Upper lobe of left lung (tissue), 4 donors: ENCODE data around the gene CCDC61.

Source experiments
- CTCF ChIP-seq, 6 experiments: fragments of 450-650 bp in 4 of 6; fragments of 200-600 bp in 2 of 6; sonication (generic) in 2 of 6; IDR thresholded peaks; one replicate each; pipeline ENCODE4 v1.5.1; 2016 to 2019; ENCODE audit warnings: antibody characterized with exemption in 6 of 6
- EP300 ChIP-seq, 4 donors: sonication (generic); formaldehyde crosslinking; IDR thresholded peaks; one replicate each; pipeline ENCODE4 v1.5.1; 2017; ENCODE audit warnings: antibody characterized with exemption in 4 of 4, control low read depth in 2 of 4
- POLR2A ChIP-seq, 4 donors: fragments of 450-650 bp; IDR thresholded peaks; one replicate each; pipeline ENCODE4 v1.5.1; 2016 to 2017; ENCODE audit warnings: antibody characterized with exemption in 4 of 4, mild to moderate bottlenecking in 2 of 4
- POLR2AphosphoS5 ChIP-seq, 2 donors: sonication (generic); formaldehyde crosslinking; IDR thresholded peaks; one replicate each; pipeline ENCODE4 v1.5.1; 2017; ENCODE audit warnings: antibody characterized with exemption in 2 of 2

DNA sequence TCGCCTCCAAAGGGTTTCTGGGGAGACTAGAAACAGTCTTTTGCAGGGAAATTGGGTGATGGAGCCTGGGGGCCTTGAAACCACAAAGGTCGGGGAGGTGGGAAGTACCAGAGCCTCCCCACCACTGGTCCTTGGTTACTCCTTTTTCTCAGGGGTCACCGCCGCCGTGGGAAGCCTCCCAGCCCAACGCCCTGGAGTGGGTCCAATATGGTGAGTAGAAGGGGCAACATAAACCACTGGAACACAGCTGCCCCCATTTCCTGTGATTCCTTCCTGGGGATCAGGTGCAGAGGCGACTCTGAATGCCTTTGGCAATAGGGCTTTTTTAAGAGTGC lies 21.8 kb downstream of the CCDC61 start:
- TF ChIP-seq CTCF (IDR thresholded peaks at IDR 0.05) (peak in 1 of 6 experiments; percentile 15), POLR2AphosphoS5 (IDR thresholded peaks at IDR 0.05) (no peak), POLR2A (IDR thresholded peaks at IDR 0.05) (no peak), EP300 (IDR thresholded peaks at IDR 0.05) (no peak)
